D341Med (cell line): ENCODE results near the gene BIN1.

ENCODE experiments used
- DNase-seq: peaks from one replicate; pipeline ENCODE4 v3.0.0; 2012; ENCODE audit warnings: low spot score

The BIN1 gene

DNA sequence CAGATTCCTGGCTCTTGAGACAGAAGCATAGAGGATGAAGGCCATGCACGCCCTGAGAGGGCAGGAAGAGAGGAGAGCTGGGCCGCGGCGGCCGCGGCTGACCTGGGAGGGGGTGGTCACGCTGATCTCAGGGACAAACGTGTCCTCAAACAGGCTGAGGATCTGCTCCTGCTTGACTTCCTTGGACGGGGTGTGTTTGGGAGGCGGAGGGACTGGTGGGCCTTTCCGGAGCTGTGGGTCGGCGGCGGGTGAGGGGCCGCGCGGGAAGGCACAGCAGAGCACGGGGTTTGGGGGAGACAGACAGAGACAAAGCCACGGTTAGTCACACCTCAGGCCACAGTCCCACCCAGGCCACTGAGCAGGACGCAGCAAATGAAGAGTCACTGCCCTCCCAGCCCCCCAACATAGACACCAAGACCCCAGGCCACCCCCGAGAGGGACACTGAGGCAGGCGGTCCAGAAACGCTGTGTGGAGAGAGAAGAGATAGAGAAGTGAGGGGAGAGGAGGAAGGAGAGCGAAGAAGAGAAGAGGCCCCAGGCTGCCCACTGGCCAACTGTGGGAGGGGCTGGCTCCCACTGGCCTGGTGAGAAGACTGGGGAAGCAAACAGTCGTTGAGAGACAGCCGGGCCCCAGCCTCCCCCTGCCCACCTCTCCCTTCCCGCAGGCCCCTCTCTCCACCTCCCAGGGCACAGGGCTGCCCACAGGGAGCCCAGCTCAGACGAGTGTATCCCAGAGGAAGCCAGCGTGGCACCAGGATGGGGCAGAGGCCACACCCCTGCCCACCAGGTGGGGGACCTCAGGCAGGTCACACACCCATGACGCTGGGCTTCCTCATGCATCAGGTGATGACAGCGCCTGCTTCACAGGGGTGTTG lies 49.3 kb downstream of the BIN1 start:
- DNase-seq, result no peak

DNA sequence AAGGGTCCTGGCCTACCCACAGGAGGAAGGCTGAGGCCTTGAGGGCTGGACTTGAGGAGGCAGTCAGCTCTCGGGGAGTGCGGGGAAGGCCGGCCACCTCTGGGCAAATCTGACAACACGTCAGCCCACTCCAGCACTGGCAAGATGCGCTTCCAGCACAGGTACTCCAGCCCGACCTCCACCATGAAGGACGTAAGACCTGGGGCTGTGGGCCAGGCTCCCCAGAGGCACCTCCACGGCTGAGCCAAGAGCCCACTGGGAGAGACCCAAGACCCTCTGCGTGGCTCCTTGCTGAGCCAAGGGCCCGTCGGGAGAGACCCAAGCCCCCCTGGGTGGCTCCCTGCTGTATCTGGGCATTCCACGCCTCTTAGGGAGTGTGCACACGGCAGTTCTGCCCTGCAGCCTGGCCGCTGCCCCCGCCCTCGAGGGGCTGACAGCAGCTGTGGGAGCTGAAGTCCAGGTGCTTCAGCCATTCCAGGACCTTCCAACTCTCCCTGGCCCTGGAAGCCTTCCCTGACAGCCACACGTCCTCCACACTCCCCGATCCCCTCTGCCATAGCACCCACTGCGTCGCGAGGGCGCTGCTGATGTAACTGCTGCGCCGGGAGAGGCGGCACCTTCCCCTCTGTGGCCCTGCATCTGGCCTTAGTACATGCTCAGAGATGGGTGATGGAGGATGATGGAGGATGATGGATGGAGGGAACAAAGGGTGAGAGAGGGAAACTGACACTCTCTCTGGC lies 50.2 kb downstream of the BIN1 start:
- no peak for DNase-seq

DNA sequence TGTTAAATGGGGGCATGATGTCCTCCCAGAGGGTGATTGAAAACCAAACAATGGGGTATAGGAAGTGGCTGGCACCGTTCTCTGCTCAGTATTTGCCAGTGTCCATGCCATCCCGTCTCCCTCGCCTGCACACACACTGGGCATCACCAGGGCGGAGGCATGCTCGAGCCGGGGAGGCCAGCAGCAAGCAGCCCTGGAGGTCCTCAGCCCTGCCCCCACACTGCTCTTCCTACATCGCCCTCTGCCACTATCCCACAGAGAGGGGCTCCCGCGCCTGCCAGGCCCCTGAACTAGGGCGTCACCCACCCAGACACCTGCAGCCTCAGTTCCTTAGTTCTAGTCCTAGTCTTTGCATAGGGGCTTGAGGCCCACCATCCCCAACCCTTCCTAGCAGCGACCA lies 50.9 kb downstream of the BIN1 start:
- DNase-seq, result no peak

DNA sequence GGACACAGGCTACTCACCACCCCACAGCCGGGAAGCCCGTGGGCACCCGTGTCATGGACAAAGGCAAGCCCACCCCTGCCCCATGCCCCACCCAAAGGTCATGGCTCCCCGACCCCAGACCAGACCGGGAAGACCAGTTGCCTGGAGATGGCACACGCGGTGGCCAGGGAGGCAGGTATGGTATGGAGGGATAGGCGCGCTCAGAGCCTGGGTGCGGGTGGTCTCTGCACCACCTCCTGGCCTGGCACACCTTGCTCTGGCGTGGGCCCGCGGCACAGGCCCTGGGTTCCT lies 51.2 kb downstream of the BIN1 start:
- DNase-seq, result no peak

DNA sequence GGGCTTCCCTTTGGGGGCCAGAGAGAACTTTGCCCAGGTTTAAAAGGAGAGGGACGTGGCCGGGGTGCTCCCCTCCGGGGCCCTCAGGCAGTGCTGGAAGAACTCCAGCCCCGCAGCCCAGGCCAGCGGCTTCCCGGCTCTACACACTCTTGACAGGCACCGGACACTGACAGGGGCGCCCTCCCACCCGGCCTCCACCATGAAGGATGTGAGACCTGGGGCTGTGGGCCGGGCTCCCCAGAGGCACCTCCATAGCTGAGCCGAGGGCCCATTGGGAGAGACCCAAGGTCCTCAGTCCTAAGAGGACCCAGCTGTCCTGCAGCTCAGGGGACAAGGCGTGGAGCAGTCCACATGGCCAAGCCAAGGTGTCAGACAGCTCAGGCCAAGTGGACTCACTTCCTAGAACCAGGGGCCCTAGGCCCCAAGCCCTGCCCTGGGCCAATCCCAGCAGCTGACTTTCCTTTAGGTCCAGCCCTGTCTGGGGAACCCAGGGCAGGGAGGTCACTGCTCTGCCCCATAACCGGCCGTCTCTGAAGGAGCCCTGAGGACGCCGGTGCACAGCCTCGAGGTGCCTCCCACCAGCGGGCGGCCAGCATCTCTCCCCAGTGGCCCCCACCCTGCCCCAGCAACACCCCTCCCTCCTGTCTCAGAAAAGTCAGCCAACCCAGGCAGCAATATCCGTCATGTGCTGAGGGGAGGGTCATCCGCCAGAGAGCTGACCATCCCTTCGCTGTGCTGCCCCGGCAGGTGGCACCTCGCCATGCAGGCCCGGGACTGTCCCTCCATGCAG lies 51.8 kb downstream of the BIN1 start:
- no peak for DNase-seq

DNA sequence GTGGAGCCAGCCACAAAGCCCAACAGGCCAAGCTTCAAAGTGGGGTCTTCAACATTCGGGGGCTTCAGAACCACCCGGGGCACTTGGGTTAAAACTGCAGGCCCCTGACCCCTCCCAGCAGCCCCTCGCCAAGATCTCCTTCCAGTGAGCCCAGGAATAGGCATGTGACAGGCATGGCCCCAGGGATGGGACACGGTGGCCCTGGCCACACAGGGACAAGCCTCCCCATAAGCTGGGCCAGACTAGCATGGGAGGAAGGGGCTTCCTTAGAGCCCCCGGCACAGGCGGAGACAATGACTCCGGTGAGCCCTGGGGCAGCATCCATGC lies 52.4 kb downstream of the BIN1 start:
- no peak for DNase-seq

DNA sequence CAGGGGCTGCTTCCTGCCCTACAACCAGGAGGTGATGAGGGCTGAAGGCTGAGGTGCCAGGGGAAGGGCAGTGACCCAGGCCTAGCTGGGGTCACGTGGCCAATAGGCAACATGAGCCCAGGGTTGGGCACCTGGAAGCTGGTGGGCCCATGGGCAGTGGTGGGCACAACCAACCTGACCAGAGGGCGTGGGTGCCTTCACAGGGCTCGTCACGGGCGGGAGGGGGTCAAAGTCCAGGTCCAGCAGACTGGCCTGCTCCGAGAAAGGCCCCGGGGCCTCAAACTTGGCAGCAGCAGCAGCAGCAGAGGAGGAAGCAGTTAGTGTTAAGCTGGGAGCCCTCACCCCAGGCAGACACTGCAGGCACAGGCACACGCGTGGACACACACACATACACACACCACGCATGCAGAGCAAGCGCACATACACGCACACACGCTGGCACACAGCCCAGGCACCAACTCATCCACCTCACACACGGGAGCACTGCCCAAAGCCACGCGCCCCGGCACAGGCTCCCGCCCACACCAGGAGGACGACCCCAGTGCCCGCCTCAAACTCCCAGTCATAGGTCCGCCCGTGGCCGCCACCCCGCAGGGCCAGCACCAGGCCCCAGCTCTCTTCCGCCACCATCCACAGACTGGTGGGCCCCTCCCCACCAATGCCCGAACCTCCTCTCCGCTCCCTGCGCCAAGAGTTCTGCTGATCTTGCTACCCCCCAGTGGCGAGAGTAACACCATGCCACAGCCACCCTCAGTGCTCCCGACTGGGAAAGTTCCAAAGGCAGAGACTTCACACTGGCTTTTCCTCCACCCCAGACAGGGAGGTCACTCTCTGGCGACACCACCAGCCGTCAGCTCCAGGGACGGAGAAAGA lies 53.0 kb downstream of the BIN1 start:
- DNase-seq, result no peak

DNA sequence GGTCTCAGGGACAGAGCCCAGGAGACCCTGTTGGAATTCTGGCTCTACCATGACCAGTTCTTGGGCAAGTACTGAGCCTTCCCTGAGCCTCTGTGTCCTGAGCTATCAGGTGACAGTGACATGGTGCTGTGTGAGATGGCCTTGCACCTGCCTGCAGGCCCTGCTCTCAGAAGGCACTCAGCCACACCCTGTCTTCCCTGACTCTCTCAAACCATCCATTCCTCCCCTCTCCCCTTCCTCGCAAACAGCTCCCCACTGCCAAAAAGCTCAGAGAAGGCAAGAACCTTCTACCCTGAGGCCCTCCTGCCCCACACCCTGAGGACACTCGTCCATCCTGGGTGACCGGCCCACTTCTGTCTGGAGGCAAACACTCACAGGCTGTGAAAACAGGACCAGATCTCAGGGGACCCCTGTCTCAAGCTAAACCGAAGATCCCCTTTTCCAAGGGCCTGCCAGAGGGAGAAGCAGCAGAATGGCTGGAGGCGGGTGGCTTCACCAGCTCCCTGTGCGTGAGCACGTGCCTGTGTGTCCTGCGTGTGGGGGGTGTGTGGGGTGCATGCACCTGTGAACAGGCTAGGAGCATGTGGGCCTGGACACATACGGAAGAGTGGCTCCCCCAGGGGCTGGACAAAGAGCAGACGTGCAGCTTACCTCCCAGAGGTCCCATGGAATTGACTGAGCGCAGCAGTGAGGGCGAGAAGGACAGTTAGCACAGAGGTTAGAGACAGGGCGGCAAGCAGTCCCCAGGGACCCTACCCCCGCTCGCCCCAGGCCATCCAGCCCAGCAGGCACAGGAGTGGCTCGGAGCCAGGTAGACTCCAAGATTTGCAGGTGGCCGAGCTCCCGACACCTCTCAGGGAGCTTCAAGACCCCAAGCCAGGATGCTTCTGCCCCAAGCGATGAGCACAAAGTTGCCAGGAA lies 53.9 kb downstream of the BIN1 start:
- DNase-seq, result no peak

DNA sequence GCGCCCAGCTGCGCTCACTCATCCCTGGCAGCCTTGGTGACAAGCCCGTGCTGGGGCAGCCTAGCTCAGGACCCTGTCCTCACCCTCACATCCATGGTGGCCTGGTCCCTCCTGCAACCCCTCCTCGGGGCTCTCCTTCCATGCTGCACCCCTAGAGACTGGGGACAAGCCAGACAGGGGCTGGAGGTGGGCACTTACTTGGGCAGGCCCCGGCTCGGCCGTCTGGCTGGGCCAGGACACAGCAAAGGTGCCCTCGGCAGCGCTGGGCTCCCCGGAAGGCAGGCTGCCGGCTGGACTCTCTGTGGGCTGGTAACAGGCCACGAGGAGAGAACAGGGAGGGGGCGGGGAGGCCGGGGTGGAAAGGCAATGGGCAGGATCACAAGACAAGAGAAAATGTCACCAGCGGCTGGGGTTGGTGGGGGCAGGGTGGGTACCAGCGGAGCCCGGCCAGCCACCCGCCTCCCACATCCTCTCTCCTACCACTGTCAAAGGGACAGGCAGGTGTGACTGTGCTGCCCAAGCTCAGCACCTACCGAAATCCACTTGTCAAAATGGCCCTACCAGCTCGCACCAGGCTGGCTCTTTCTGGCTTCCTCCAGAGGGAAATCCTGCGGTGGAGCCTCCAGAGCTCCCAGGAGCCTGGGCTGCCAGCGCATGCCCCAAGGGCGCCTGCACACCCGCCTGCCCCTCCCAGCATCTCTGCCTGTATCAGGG lies 54.7 kb downstream of the BIN1 start:
- no peak for DNase-seq

DNA sequence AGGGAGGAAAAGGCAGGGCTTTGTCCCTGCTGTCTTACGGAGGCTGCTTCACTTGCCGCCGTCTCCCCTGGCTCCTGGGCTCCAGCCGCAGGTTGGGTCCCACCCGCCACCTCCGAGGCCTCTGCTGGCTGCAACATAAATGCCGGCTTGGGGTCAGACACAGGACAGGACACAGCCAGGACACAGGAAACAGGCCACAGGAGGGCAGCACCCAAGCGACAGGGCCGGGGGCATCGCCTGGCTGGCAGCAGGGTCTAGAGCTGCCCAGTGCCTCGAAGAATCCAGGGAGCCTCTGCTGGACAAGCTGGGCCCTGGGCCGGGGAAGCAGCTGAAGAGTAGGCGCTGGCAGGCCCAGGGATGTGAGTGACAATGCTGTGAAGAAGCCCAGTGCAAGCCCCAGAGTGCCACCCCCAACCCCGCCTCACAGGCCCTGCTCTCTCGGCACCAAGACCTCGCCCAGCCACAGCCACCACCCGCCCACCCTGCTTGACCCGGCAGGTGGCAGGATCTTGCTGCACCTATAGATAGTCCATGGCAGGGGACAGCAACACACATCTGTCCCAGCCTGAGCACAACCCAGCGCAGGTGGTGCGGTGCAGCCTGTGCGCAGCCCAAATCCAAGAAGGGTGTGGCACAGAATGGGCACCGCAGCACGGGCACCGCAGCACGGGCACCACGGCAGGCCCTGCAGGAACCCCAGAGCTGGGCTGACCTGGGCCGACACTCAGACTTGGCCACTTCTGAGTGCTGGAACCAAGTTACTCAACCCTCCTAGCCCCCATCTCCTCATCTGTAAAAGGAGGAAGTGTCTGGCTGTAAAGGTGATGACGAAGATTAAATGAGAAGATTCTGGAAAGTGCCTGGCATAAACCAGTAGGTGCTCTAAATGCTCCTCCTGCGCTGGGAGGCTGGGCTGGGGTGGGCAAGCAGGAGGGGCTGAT lies 55.6 kb downstream of the BIN1 start:
- no peak for DNase-seq

DNA sequence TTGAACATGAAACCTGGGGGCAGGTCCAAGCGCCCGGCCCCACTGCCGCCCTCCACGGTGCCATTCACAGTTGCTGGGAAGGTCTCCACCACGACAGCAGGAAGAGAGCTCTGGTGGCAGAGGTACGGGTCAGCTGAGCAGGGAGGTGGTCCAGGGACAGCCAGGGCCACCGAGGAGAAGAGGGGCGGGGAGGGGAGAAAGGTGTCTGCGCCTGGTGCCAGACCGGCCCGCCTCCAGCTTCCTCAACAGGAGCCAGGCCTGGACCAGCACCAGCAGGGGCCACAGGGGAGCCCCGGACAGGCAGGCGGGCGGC lies 56.2 kb downstream of the BIN1 start:
- DNase-seq, result no peak

DNA sequence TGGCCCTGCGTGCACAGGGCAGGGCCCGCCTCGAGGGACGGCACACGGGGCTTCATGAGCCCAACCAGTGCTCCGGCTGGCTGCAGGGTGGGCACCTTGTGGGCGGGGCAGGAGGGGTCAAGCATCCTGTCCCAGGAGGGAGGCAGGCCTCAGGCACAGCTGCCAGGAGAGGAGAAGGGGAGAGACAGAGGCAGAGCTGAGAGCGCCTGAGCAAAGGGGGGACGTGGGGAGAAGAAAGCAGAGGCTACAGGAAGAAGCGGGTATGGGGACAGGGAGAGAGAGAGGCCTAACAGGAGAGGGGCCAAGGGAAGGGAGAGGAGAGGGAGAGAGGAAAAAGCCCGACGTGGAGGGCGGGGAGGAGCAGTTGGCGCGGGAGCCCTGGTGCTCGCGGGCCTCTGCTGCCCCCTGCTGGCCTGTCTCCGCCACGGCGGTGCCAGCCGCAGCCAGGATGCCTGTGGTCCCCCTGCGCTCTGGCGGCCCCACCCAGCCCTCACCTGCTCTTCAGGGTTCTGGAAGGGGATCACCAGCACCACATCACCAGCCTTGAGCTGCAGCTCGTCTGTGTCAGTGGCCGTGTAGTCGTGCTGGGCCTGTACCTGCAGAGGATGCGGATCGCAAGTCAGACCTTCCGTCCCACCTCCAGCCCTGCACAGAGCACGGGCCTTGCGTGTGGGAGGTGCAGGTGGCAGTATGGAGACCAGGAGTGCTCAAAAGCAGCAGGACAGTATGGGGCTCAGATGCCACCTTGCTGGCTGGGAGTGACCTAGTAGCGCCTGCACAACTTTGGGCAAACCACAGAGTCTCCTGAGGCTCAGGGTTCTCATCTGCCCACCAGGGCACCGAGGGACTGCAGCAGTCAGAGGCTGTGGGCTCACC lies 56.8 kb downstream of the BIN1 start:
- peak; percentile 92 for DNase-seq

DNA sequence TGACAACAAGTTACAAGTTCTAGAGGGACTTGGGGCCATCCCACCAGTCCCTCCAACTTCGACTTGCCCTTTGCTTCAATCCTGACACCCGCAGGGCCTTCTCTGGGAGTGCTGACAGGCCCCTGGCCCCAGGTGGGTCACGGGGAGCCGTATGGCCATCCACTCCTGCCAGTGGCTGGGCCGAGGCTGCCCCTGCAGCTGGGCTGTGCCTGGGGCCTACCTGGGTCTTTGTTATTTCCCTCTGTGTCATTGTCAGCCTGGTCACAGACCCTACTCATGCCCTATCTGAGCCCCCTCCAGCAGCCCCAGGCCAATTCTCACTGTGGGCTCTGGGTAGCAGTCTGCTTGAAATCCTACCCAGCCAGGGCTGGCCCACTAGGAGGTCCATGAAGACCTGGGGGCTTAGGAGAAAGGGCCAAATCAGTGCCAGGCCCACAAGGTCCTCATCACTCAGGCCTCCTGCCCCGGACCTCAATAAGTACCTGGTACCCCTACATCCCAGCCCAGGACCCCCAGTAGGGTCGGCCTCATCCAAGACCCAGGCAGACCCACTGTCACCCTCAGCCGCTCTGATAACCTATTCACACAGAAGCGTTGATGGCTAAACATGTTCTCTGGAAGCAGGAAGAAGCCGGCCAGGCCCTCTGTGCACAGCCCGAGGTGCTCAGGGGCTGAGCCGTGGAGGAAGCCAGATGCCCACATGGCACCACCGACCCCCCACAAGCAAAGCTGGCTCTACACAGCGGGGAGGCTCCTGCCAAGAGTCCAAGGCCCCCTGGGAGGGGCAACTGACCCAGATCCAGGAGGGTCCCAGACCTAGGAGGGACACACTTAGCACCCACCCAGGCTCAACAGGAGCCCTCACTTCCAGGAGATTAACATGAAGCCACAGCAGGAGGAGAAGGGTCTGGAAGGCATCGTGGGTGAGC lies 57.7 kb downstream of the BIN1 start:
- DNase-seq, result no peak

DNA sequence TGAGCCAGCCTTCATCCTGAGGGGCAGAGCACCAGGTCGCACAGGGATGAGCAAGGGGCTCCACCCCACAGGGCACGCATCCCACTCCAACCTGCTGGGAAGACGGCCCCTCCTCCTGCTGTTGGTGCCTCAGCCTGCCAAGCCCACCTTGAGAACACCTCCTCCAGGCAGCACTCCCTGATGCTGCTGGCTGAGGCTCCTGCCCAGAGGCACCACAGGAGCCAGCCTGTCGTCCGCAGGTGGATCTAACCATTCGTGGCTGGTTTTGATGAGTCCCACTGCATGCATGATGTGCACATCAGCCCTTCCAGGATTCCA lies 58.4 kb downstream of the BIN1 start:
- no peak for DNase-seq

DNA sequence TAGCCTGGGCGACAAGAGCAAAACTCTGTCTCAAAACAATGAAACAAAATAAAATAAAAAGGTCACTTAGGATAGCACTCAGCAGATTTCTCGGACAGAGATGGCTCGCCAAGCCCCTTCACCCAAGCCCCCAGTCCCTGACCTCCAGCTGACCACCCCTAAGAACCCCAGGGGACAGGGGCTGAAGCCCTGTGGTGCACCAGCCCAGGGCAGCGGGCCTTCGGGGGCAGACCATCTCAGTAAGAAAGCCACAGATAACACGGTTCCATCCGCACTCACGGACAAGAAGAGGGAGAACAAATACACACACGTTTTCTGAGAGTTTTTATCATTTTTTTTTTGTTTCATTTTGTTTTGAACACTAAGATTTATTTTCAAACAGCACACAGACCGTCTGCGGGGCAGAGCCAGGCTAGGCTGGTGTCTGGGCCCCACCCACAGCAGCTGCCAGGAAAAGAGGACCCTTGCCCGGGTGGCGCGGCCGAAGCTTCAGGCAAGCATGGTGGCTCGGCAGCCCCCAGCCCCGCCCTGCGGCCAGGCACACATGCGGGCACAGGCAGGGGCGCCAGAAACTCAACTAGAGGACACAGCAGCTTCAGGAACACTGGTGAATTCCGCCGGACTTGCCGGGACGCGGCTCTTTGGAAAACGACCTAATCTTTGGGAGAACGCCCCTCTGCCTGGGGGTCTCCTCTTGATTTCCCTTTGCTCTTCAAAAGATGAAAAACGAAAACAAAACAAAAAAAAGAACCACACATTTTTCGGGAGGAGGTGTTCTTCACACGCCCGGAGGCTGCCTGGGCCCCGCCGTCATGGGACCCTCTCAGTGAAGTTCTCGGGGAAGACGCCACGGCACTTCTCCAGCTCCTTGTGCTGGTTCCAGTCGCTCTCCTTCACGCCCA lies 59.0 kb downstream of the BIN1 start:
- no peak for DNase-seq

DNA sequence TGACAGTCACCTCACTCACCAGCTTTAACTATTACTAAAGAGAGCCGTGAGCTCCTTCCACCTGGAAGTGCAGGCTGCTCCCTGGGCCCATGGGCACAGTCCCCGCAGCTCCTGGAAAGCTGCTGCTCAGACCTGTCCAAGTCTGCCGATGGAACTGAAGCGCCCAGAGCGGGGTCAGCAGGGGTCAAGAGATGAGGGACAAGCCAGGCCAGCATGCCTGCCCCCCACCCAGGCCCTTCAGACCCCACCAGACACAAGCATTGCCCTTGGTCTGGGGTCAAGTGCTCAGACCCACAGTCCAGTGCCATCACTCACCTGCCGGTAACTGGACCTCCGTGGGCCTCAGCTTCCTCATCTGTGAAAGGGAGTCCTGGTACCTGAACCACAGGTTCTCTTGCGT lies 59.9 kb downstream of the BIN1 start:
- no peak for DNase-seq
